Measurements from ENCODE around the gene PSMB7.

DNA sequence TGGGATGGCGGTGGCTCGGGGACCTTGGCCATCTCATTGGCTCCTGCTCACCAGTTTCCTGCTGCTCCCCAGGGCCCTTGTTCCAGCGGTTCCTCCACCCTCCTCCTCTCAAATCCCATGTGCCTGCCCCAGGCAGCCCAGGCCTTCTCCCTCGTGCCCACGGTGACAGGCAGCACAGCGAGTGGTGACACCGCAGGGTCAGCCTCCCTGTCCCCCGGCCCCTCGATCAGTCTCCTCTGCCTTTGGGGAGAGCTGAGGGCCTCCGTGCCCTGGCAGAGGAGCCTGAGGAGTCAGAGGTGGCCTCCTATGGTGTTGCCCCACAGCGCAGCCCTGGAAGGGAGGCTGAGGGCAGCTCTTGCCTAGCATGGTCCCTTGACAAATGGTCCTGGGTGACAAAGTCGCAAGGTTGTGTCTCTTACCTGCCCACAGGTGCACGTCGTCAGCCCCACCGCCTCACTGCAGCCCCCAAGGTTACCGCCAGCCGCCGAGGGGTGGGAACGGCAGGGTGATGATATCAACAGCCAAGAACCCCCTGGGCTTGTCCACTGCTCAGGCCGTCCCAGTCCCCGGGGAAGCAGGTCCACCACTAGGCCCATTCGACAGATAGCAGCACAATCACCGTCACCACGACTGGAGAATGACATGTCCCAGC, 107.7 kb downstream of the PSMB7 start:
- TF ChIP-seq, protein P1, sequence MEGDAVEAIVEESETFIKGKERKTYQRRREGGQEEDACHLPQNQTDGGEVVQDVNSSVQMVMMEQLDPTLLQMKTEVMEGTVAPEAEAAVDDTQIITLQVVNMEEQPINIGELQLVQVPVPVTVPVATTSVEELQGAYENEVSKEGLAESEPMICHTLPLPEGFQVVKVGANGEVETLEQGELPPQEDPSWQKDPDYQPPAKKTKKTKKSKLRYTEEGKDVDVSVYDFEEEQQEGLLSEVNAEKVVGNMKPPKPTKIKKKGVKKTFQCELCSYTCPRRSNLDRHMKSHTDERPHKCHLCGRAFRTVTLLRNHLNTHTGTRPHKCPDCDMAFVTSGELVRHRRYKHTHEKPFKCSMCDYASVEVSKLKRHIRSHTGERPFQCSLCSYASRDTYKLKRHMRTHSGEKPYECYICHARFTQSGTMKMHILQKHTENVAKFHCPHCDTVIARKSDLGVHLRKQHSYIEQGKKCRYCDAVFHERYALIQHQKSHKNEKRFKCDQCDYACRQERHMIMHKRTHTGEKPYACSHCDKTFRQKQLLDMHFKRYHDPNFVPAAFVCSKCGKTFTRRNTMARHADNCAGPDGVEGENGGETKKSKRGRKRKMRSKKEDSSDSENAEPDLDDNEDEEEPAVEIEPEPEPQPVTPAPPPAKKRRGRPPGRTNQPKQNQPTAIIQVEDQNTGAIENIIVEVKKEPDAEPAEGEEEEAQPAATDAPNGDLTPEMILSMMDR (IDR thresholded peaks at IDR 0.05; ENCODE audit: low read depth, low read length): no peak
- TF ChIP-seq POLR2A (IDR thresholded peaks at IDR 0.05; ENCODE audit: extremely low read depth, insufficient read length): no peak

Measured in NB4 (cell line).